HCT116 (cell line): Measurements from ENCODE around the gene ADORA1.

Experiments used
- EZH2 ChIP-seq: fragments of 200-600 bp; sonication (generic); IDR thresholded peaks from 2 replicates; pipeline ENCODE4 v1.6.1; 2017; ENCODE audit warnings: antibody characterized with exemption, mixed run types
- EZH2phosphoT487 ChIP-seq: fragments of 200-600 bp; IDR thresholded peaks from 2 replicates; pipeline ENCODE4 v1.6.1; 2018; ENCODE audit warnings: antibody characterized with exemption, borderline replicate concordance
- JUND ChIP-seq: IDR thresholded peaks from 2 replicates; pipeline ENCODE4 v1.6.1; 2012
- SIN3A ChIP-seq: IDR thresholded peaks from 2 replicates; pipeline ENCODE4 v1.6.1; 2012; ENCODE audit warnings: low read depth
- YY1 ChIP-seq: IDR thresholded peaks from 2 replicates; pipeline ENCODE4 v1.6.1; 2011; ENCODE audit warnings: low read length, low read depth, moderate library complexity, mild to moderate bottlenecking; ENCODE audit not compliant: insufficient replicate concordance; ENCODE audit errors: extremely low read depth
- TF ChIP-seq, protein P1 (sequence below), 3 experiments: fragments of 200-600 bp in 1 of 3; sonication (generic) in 1 of 3; IDR thresholded peaks in 2 of 3; conservative IDR thresholded peaks in 1 of 3; 2 replicates each; pipeline ENCODE4 v1.5.1; 2012 to 2017; ENCODE audit warnings: low read depth in 2 of 3, low read length in 2 of 3, antibody characterized with exemption in 1 of 3, borderline replicate concordance in 1 of 3, control low read depth in 1 of 3, mild to moderate bottlenecking in 1 of 3, mixed read lengths in 1 of 3, mixed run types in 1 of 3, moderate library complexity in 1 of 3; ENCODE audit not compliant: insufficient read depth in 1 of 3
- TF ChIP-seq, protein P2 (sequence below): IDR thresholded peaks from 2 replicates; pipeline ENCODE4 v1.6.1; 2012

DNA sequence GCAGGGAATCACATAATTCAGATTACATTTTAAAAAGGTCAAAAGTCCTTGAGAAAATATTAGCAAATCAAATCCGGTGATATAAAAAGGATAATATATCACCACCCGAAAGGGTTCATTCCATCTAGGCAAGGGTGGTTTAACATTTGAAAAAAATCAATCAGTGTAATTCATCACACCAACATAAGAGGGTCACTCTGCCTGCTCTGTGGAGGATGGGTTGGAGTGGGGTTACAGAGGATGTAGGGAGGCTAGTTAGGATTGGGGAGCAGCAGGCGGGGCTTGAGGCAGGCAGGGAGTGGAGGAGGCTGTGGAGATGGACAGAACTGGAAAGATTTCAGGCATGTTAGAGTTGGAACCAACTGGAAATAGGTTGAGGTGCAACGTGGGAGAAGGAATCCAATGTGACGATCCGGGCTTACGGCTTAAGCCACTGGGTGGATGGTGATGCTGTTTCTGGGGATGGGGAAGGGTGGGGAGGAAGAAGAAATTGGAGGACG is 12.5 kb downstream of the ADORA1 start:
- TF ChIP-seq, protein P1, sequence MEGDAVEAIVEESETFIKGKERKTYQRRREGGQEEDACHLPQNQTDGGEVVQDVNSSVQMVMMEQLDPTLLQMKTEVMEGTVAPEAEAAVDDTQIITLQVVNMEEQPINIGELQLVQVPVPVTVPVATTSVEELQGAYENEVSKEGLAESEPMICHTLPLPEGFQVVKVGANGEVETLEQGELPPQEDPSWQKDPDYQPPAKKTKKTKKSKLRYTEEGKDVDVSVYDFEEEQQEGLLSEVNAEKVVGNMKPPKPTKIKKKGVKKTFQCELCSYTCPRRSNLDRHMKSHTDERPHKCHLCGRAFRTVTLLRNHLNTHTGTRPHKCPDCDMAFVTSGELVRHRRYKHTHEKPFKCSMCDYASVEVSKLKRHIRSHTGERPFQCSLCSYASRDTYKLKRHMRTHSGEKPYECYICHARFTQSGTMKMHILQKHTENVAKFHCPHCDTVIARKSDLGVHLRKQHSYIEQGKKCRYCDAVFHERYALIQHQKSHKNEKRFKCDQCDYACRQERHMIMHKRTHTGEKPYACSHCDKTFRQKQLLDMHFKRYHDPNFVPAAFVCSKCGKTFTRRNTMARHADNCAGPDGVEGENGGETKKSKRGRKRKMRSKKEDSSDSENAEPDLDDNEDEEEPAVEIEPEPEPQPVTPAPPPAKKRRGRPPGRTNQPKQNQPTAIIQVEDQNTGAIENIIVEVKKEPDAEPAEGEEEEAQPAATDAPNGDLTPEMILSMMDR (IDR thresholded peaks at IDR 0.05 in 2 of 3, conservative IDR thresholded peaks at IDR 0.05 in 1 of 3; ENCODE audit: borderline replicate concordance in 1 of 3, insufficient read depth in 1 of 3, low read depth in 2 of 3, low read length in 2 of 3) = no peak
- TF ChIP-seq, protein P2, sequence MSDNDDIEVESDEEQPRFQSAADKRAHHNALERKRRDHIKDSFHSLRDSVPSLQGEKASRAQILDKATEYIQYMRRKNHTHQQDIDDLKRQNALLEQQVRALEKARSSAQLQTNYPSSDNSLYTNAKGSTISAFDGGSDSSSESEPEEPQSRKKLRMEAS = no peak
- TF ChIP-seq EZH2 = no peak
- TF ChIP-seq JUND = no peak
- no peak for TF ChIP-seq SIN3A
- no peak for TF ChIP-seq EZH2phosphoT487
- no peak for TF ChIP-seq YY1
